Natural killer cell (primary cell): Measurements from ENCODE around the gene PSMG1. TPM values are rescaled to one million over a fixed set of nuclear protein-coding genes. Genes with fewer than 3 reads are reported as not detected.
"Not testable (repeated sequence)": the region's sequence is repeated elsewhere in the genome, so short reads cannot be mapped to it uniquely, and the experiment has no call there.

Experiments
- ATAC-seq, 3 donors: fragments of 150-1000 bp in 2 of 3; fragments of 200-7000 bp in 1 of 3; cut with Tn5 transposase; 1 replicate in 1 of 3; 2 replicates in 2 of 3; pipeline ENCODE4 v1.10.0; 2021; ENCODE audit warnings: mild to moderate bottlenecking in 2 of 3, moderate library complexity in 2 of 3
- DNase-seq, 2 donors: peaks; one replicate each; pipeline versions ENCODE4 v3.0.0 to v3.0.0-alpha.2; 2013 to 2021; ENCODE audit warnings: mixed read lengths in 1 of 2
- H3K27ac ChIP-seq: one replicate; pipeline ENCODE4 v1.5.1; 2013; ENCODE audit warnings: mild to moderate bottlenecking, low read length
- H3K27me3 ChIP-seq: one replicate; pipeline ENCODE4 v1.6.1; 2013; ENCODE audit warnings: low read length; ENCODE audit not compliant: control insufficient read depth, insufficient read depth
- H3K36me3 ChIP-seq: one replicate; pipeline ENCODE4 v1.6.1; 2013; ENCODE audit warnings: low read length; ENCODE audit not compliant: control insufficient read depth, insufficient read depth
- H3K4me1 ChIP-seq: one replicate; pipeline ENCODE4 v1.6.1; 2013; ENCODE audit warnings: low read length; ENCODE audit not compliant: control insufficient read depth, insufficient read depth
- H3K4me3 ChIP-seq: one replicate; pipeline ENCODE4 v1.5.1; 2013; ENCODE audit warnings: low read length
- H3K9me3 ChIP-seq: one replicate; pipeline ENCODE4 v1.6.1; 2013; ENCODE audit warnings: low read length; ENCODE audit not compliant: control insufficient read depth, insufficient read depth
- H3K27ac Mint-ChIP-seq, 2 donors: one replicate each; pipeline ENCODE4 v1.8.0; 2022; ENCODE audit warnings: mild to moderate bottlenecking in 2 of 2, mixed read lengths in 2 of 2, moderate library complexity in 1 of 2
- H3K27me3 Mint-ChIP-seq, 2 donors: one replicate each; pipeline ENCODE4 v1.8.0; 2022; ENCODE audit warnings: low read depth in 2 of 2, mixed read lengths in 2 of 2
- H3K36me3 Mint-ChIP-seq: one replicate; pipeline ENCODE4 v1.8.0; 2022; ENCODE audit warnings: mixed read lengths
- H3K4me1 Mint-ChIP-seq, 2 donors: one replicate each; pipeline ENCODE4 v1.8.0; 2022; ENCODE audit warnings: mixed read lengths in 2 of 2
- H3K4me3 Mint-ChIP-seq: one replicate; pipeline ENCODE4 v1.8.0; 2022; ENCODE audit warnings: mild to moderate bottlenecking, moderate library complexity, mixed read lengths
- H3K9me3 Mint-ChIP-seq, 2 donors: one replicate each; pipeline ENCODE4 v1.8.0; 2022; ENCODE audit warnings: mixed read lengths in 2 of 2
- WGBS: methylation state at CpG from one replicate; pipeline ENCODE4 v1.1.7; 2013; ENCODE audit warnings: missing lambda C conversion rate; ENCODE audit not compliant: insufficient coverage; 5-methylcytosine and 5-hydroxymethylcytosine counted together
- intact Hi-C: fragments of 100-400 bp; cut with micrococcal nuclease; formaldehyde crosslinking; loops from one replicate; pipeline ENCODE4 v1.14.2; 2022
- total RNA-seq, 4 donors: library from RNA; stranded (reverse); fragments of 120-200 nt in 1 of 4; gene quantifications; one replicate each; pipeline versions ENCODE4 v1.2.3 to v1.2.4, GENCODE V29; 2013 to 2022
- TF ChIP-seq, protein P1 (sequence below): fragments of 200-600 bp; IDR thresholded peaks from one replicate; pipeline ENCODE4 v1.8.0; 2022; ENCODE audit warnings: antibody characterized with exemption

The PSMG1 gene
- total RNA-seq, 3 donors from 2014 or later (not counting 1 experiment from before 2014, with no cell fraction given): 11.3 to 12.1 (median 12.0) TPM

DNA sequence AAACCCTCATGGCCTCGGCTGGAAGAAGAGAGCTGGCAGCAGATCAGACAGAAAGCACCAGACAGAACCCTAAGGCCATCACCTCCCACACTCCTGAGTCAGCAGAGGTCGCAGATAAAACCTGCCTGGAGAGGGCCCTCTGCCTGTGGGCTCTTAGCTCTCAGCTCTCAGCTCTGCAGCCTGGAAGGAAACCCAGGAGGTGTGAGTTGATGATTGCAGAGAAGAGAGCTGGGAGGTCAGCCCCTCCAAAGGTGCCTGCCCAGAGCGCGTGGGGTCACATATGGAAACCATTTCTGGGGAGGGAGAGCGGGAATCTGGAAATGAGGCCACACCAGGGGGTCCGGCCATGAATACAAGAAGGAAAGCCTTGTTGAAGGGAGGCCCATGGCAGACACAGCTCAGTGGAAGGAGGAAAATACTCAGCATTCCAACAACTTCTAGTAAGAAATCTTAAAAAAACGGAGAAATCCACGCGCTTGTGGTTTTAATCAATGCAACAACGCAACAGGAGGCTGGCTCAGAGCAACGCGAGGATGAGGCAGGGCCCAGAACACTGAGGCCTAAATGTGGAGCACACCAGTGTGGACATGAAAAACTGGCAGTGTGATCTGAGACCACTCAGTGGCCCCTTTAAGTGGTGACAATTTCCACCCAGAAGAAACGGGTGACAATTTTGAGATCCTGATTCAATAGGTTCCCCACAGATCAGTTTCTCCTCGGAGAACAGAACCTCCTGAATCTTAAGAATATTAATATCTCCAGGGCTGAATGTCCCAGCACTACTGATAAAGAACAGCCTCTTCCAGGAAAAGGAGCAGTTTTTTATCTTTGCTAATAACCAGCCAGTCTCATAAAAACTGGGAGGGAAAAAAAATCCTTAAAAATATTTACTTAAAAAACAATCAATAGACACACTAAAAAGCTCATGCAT, 45.7 kb downstream of the PSMG1 start:
- no peaks in the 10 kb centered on the region for H3K9me3 ChIP-seq
- H3K4me1 ChIP-seq: no peaks in the 10 kb centered on the region
- 83% methylated on average over 13 of the region's 14 CpGs for WGBS
- Mint-ChIP-seq H3K27ac (no peak overlapping the region), H3K27me3 (peaks cover 5 to 8% of the 10 kb centered on the region in 2 donors), H3K36me3 (no peaks in the 10 kb centered on the region), H3K4me3 (no peak overlapping the region), H3K4me1 (no peaks in the 10 kb centered on the region), H3K9me3 (no peaks in the 10 kb centered on the region)
- H3K27me3 ChIP-seq: no peaks in the 10 kb centered on the region
- no peak overlapping the region for H3K27ac ChIP-seq
- DNase-seq (no peak), ATAC-seq (no peak)
- intact Hi-C loops: loop anchor here (1.0 to 5.0 kb wide), 2 partner anchors 403 to 630 kb away; no protein-coding TSS in a partner anchor
- TF ChIP-seq, protein P1, sequence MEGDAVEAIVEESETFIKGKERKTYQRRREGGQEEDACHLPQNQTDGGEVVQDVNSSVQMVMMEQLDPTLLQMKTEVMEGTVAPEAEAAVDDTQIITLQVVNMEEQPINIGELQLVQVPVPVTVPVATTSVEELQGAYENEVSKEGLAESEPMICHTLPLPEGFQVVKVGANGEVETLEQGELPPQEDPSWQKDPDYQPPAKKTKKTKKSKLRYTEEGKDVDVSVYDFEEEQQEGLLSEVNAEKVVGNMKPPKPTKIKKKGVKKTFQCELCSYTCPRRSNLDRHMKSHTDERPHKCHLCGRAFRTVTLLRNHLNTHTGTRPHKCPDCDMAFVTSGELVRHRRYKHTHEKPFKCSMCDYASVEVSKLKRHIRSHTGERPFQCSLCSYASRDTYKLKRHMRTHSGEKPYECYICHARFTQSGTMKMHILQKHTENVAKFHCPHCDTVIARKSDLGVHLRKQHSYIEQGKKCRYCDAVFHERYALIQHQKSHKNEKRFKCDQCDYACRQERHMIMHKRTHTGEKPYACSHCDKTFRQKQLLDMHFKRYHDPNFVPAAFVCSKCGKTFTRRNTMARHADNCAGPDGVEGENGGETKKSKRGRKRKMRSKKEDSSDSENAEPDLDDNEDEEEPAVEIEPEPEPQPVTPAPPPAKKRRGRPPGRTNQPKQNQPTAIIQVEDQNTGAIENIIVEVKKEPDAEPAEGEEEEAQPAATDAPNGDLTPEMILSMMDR: no peak
- no peak overlapping the region for H3K4me3 ChIP-seq
- H3K36me3 ChIP-seq: no peaks in the 10 kb centered on the region

DNA sequence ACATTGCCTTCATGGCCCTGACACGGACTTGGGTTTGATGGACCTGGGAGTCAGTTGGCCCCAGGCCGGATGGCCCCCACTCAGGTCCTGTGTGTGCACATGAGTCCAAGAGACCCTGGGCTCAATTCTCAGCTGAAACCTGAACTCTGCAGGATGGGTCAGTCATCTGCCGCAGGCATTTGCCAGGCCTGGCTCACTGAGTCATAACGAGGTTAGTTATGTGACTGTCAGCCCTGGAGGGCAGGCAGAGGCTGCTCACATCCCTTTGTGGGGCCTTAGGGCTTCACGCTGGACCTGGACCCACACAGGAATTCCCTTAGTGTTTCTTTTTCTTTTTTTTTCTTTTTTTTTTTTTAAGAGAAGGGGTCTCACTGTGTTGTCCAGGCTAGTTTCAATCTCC, 46.5 kb downstream of the PSMG1 start:
- Mint-ChIP-seq H3K36me3 (no peaks in the 10 kb centered on the region), H3K4me1 (no peaks in the 10 kb centered on the region), H3K9me3 (no peaks in the 10 kb centered on the region), H3K4me3 (no peak overlapping the region), H3K27ac (no peak overlapping the region), H3K27me3 (peaks cover 5% of the 10 kb centered on the region in 2 donors)
- intact Hi-C loops: loop anchor here (5.0 kb wide), 1 partner anchor 629 kb away; no protein-coding TSS in a partner anchor
- Histone ChIP-seq H3K4me1 (no peaks in the 10 kb centered on the region), H3K27me3 (no peaks in the 10 kb centered on the region), H3K27ac (no peak overlapping the region), H3K9me3 (no peaks in the 10 kb centered on the region), H3K4me3 (no peak overlapping the region), H3K36me3 (no peaks in the 10 kb centered on the region)
- no peak for ATAC-seq
- WGBS: 84% methylated on average over 5 of the region's 5 CpGs
- TF ChIP-seq, protein P1: no peak
- DNase-seq: no peak

DNA sequence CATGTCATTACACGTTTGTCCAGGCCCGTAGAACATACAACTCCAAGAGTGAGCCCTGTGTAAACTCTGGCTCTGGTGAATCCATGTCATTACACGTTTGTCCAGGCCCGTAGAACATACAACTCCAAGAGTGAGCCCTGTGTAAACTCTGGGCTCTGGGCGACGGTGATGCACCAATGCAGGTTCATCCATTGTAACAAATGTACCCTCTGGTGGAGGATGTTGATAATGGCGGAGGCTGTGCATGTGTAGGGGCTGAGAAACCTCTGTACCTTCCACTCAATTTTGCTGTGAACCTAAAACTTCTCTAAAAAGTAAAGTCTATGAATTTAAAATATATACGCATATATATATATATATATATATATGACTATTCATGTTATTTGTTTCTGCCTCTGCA, 47.1 kb downstream of the PSMG1 start:
- intact Hi-C loops: loop anchor here (5.0 kb wide), 1 partner anchor 629 kb away; no protein-coding TSS in a partner anchor
- not testable (repeated sequence) for H3K9me3 Mint-ChIP-seq, H3K27me3 Mint-ChIP-seq, H3K36me3 Mint-ChIP-seq, H3K27ac ChIP-seq, H3K4me1 Mint-ChIP-seq, ATAC-seq, H3K4me3 ChIP-seq, H3K4me3 Mint-ChIP-seq, H3K9me3 ChIP-seq, H3K4me1 ChIP-seq, H3K27ac Mint-ChIP-seq, H3K27me3 ChIP-seq, DNase-seq, H3K36me3 ChIP-seq
- WGBS: 47% methylated on average over 5 of the region's 8 CpGs

DNA sequence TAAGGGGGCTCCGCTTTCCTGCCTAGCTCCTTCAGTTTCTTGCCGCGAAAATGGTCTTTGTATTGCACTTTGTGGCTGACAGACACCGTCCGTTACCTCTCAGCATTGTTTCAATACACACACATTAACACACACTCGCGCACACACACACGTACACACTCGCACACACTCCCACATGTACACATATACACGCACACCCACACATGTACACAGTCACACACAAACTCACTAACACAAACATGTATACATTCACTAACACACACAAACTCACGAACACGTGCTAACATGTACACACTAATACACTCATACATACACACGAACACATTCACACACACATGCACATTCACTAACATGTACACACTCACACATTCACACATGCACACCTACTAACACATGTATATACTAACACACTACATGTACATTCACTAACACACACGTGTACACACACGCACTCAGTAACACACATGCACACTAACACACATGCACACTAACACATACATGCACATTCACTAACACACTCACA, 48.9 kb downstream of the PSMG1 start:
- Mint-ChIP-seq H3K36me3 (no peaks in the 10 kb centered on the region), H3K27me3 (peaks cover 5 to 7% of the 10 kb centered on the region in 2 donors), H3K27ac (no peak overlapping the region), H3K9me3 (no peaks in the 10 kb centered on the region), H3K4me1 (no peaks in the 10 kb centered on the region), H3K4me3 (no peak overlapping the region)
- intact Hi-C loops: no loop called here
- ATAC-seq (no peak), DNase-seq (no peak)
- Histone ChIP-seq H3K27me3 (no peaks in the 10 kb centered on the region), H3K4me3 (no peak overlapping the region), H3K27ac (no peak overlapping the region), H3K36me3 (no peaks in the 10 kb centered on the region), H3K4me1 (no peaks in the 10 kb centered on the region), H3K9me3 (peaks cover 3% of the 10 kb centered on the region)
- TF ChIP-seq, protein P1: no peak
- 85% methylated on average over 15 of the region's 15 CpGs for WGBS
